GM19467 (cell line): ENCODE results near the gene HOXA10.

Experiments
- ATAC-seq: cut with Tn5 transposase; IDR thresholded peaks from one replicate; pipeline ENCODE4 v1.9.1; 2021; ENCODE audit warnings: mild to moderate bottlenecking, moderate library complexity; ENCODE audit not compliant: unreplicated experiment

Gene HOXA10

DNA sequence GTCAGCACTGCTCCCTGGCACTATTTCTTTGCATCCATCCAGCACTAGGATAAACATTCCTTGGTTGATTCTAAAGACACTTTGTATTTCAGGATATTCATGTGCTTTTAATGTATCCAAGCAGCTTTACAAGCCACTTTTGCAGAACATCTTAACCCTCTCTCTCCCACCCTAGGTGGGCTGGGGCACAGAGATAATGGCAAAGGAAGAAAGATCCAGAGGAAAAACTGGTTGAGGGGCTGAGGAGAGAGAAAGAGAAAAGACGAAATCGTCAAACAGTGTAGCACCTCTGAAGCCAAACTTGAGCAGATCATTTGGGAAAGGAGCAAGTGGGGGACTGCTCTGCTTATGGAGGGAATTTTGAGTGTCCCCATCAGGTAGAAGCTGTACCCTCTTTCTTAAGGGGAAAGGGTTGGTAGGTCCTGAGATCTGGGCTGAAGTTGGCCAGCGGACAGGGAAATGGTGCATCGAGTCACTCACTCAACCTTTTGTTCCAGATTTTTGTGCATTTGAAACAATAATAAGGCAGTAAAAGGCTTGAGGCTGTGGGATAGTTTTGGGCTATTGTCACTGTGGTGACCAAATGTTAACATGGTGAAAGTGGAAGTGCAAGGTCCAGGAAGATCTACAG, 30.0 kb upstream of the HOXA10 start:
- ATAC-seq = no peak

DNA sequence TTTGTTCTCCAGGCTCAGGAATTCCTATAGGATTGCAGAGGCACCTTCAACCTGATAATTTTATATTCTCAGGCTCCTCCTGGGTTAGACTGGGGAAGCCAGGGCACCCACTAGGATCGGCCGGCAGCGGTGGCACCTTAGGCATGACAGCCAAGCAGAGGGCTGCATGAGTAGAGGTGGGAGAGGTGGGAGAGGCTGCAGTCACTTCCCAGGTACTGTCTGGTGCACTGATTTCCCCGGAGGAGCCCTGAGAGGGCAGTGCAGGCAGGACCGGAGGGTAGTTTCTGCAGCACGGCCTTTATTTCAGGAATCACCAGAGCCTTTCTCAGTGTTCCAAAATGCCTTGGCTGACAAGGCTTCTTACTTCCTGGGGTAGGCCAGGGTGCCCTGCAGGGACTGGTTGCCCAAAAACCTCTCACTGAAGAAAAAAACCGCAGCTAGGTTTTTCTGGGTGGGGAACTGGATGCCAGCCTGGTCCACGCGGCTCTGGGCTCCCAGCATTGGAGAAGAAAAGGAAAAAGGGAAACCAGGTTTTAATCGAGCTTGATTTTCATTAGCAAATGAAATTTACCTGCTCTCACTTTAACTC, 29.3 kb upstream of the HOXA10 start:
- ATAC-seq = no peak

DNA sequence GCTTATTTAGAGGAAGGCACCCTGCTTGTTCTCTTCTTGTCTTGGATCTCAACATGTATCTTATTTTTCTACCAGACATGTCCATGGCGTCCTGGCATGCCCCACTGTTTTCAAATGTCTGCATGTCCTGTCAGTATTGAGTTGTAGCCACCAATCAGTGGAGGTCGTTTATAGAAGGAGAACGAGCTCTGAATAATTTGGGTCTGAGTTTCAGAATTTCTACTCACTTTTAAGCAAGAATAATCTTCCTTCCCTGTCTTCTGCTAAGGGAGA, 28.7 kb upstream of the HOXA10 start:
- no peak for ATAC-seq

DNA sequence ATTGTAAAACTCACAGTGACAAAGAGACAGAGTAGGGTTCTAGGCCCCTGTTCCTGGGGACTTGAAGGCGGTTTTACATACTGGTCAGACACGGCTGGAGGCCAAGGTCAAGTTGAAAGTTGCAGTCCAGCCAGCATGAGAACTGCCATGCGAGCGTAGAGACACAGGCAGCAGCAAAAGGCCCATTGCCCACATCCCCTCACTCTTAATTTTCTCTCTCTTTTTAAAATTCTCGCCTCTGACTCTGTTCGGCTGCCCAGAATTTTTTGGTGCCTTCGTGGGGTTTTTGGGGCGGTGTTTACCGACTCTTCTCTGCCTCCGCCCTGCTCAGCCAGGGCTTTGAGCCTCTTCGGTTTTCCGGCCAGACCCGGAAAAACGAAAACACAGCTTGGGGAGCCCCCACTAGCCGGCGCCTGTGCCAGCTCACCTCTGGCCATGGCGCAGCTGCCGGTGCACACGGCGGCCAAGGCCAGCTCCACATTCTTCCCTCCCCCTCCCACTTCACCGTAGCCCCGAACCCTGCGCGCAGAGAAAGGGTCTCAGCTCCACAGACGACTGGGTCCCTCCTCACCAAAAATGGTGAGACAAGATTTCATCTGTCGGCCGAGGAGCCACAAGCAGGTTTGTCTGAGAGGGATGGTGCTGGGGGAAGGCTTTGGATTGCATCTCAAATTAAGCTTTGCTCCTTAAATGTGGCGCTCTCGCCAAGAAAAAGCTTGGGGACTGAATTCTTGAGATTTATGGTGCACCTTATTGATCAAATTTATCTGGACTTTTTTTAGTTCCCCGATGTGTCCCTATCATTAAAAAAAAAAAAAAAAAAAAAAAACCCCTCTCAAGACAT, 28.1 kb upstream of the HOXA10 start:
- ATAC-seq = no peak

DNA sequence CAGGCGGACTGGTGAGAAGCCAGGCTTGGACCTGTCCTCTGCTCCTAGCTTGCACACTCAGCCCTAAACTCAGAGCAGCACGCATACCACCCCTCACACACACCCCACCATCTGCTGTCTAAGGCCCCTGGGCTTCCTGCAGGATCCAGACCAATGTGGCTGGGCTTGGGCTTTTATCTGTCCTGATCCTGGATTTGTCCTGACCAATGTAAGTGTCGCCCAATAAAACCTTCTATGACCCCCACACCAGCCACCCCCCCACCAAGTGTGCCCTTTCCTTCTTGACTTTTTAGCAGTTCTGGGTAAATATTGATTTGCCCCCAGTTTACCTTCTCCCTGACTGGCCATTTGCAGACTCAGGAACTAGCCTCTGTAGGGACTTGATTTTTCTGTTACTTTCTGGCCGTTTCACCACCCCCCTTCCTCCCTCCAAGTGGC, 27.5 kb upstream of the HOXA10 start:
- ATAC-seq = no peak

DNA sequence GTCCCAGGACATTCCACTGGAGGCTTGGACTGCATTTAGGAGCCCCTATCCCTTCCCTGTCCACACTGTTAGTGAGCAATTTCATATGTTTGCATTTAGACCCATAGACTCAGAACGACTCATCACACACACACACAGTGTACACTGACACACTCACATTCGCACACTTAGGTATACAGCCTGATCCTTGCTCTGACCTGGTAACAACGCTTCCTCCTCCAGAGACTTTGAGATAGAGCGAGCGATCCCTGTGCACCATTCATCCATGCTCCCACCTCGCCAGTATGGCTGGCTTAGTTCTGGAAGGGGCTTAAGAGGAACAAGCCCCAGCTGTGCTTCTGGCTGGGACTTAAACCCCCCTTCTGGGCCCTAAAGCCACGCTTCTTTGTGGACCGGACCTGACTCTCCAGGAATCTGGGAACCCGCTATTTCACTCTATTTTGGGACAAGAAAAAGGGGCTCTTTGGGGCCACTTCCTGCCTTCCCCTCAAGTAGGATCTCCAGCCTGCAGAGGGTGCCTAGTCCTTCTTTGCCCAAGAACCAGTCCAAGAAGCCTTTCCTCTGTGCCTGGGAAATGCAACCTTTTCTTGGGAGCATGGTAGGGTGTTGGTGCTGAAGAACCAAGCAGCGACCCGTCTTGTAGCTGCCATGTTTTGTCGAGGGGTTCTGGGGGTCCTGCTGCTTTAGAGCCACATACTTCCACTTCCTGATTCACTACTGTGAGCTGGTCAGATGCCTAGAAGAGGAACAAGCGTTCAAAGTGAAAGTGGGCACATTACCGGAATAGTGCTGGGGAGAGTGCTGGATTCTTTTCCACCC, 26.9 kb upstream of the HOXA10 start:
- ATAC-seq = no peak

DNA sequence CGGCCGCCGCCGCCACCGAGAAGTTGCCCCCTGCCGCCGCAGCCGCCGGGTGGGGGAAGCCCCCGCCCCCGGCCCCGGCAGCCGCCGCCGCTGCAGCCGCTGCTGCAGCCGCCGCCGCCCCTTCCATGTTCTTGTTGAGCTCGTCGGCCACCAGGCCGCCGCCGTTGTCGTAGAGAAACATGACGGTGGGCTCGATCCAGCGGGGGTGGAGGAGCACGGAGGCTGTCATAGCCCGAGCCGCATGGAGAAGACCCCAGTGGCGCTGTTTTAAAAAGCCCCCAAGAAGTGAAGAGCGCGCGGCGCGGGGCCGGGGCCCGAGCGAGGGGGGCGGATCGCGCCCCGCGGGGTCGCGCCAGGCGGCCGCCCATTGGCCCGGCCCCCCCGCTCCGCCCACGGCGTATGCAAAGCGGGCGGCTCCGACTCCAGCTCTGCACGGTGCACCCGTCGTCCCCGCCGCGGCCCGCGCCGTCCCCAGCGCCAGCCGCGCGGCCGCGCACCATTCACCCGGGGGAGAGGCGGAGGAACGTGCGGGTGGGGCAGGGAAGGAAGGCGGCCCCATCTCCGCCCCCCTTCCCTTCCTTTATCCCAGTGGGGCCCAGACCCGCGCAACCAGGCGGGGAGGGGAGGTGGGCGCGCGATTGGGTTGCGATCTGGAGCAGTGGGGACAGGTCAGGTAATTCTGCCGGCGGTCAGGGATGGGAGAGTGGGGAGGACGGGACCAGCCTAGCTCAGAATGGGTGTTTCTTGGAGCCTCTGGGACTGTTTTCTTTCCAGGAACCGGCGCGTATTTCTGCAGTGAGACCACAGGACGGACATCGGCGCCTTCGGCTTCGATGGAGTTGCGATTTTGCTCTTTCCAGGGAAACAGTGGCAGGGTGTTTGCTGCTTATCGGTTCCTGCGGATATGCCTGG, 26.0 kb upstream of the HOXA10 start, which contains the start of gene HOXA13:
HOXA13 (minus strand) TSS at position 243 of the 912 bp plus-strand sequence; CDS start at position 229, 14 bp downstream.
- ATAC-seq = no peak

DNA sequence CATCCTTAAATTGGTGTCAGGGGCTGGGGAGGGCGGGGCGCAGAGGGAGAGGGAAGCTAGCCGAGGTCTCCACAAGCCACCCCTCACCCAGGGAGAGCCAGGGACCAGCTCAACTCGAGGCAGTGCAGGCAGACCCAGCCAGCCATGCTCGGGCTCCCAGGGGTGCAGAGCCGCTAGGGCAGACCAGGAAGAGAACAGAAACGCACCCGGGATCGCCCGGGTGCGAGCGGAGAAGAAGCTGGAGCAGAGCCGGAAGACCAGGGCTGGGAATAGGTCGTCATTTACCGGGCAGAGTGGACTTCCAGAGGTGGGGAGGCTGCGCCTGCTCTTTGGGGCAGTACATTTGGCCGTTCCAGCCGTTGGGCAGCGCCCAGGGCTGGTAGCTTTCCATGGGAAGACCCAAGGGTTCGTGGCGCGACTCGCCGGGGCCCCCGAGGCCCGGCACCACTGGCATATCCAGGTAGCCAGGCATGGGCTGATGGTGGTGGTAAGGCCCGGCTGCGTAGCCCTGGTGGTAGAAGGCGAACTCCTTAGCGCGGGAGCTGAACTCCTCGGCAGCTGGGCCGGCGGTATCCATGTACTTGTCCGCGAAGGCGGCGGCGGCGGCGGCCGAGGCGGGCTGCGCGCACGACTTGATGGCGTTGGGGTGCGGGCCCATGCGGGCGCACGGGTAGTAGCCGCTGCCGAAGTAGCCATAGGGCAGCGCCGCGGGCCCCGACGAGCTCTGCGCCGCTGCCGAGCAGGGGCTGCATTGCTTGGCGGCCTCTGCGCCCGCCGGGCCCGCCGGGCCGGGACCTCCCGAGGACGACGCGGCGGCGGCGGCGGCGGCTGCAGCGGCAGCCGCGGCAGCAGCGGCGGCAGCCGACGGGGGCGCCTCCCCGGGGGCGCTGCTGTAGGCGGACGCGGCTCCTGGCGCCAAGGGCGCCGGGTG, 25.0 kb upstream of the HOXA10 start:
- no peak for ATAC-seq

DNA sequence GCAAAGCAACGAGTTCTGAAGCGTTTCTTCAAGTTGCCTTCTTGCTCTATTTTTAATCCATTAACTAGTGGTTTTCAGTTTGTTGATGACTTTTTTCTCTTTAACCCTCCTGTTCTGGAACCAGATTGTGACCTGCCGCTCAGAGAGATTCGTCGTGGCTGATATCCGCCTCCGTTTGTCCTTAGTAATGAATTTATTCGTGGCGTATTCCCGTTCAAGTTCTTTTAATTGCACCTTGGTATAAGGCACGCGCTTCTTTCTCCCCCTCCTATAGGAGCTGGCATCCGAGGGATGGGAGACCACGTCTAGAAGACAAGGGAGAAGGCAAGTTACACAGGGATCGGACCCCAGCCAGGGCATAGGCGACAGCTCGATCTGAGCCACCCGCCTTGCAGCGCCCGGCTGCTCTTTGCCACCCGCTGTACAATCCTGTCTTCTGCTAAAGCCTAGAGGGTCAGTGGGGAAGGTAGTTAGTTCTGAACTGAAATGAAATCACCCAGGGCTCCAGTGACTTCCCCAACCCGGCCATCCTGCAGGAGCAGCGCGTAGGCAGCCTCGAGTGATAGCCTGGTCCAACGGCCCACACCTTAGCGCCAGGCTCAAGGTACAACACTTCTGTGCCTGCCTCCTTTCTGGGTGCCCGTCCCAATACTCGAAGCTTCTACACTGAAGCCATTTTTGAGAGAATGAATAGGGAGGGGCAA, 24.2 kb upstream of the HOXA10 start:
- no peak for ATAC-seq

DNA sequence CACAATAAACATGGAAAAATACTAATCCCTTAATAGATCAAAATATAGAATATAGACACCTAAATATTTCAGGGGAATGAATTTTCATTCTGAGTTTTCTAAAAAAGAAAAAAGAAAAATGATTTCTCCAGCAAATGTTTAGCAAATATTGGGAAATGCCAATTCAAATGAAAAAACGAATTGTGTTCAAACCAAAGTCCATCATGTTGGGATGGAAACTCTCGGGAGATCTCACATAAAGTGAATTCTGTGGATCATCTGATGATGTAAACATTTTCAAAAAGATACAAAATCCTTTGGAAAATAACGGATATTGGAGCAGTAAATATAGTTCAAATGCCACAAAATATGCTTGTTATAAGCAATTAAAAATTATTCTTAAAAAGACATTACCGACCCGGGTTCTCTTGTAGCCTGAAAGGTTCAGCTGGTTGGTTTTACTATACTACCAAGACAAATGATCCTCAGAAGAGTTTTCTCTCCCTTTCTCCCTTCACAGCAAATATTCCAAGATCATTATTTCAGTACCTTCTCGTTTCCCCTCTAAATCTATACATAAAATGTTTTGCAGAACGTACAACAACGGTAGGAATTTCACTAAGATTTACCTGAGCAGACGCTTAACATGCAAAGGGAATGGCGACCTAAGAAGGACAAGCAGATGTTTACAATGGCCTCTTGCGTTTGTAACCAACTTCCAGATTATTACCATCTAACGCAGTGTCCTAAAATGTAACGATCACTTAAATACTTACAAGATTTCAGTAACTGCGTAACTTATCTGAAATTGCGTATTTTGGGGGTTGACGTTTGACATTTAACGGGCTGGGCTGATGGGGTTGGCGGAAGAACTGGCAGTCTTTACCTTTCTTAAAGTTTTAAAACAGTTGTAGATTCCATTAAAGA, 23.3 kb upstream of the HOXA10 start:
- ATAC-seq = no peak

DNA sequence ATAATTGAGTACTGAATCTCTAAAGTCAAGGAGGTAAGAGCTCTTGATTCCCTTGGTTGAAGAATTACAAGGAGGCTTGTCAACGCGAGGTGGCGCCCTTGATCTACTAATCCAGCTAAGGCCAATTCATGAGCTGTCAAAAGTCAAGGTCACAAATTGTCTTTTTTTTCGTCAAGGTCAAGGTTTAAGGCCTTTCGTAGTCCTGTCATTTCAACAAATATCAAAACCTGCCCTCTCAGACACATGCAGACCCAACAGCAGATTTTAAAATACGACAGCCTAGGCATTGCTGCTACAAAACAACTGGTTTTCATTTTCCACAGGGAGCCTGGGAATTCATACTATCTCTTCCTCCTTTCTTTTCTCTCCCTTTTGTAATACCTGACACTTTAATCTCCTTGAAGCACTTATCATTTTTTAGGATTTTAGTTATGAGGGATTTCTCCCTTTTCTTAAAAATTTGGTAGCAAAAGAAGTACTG, 22.2 kb upstream of the HOXA10 start:
- ATAC-seq = no peak

DNA sequence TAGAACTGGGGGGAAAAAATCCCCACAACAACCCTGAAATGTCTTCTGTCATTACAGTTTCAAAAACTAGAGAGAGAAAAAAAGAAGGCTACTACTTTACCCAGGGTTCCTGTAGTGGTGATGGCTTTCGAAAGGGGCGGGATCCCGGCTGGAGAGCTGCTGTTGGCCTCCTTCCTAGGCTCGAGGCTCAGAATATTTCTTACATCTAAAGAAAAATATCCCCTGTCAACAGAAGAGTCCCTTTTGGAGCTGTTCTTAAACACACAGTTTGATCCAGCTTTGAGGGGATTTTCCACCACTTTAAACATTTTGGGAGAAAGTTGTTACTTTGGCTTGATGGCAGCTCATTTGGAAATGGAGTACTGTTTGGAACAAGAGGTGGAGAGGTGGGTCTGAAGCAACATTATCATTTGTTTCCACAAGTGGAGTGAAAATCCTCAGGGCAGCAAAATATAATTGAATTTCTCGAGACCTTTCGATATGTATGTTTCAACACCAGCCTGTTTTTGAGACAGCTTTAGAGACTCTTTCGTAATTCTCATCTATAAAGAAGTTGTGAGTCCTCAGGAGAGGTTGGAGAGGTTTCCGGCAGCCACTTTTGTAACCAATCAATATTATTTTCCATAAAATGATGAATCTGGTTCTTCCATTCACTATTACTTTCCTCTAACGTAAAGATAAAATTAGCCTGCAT, 20.7 kb upstream of the HOXA10 start:
- no peak for ATAC-seq

DNA sequence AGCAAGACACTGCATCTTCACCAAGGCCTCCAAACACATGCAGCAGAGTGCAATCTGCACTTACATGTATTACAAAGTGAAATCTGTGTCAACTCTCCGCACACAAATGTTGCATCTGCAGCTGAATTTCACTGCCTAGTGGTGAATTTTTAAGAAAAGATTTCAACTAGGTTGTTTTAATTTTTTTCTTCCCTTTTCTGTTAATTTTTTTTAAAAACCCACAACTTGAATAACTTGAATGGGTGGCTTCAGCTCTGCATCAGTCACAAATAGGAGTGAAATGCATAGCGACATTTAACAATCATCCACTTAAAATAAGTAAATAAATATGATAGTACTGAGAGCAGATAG, 19.9 kb upstream of the HOXA10 start:
- no peak for ATAC-seq

DNA sequence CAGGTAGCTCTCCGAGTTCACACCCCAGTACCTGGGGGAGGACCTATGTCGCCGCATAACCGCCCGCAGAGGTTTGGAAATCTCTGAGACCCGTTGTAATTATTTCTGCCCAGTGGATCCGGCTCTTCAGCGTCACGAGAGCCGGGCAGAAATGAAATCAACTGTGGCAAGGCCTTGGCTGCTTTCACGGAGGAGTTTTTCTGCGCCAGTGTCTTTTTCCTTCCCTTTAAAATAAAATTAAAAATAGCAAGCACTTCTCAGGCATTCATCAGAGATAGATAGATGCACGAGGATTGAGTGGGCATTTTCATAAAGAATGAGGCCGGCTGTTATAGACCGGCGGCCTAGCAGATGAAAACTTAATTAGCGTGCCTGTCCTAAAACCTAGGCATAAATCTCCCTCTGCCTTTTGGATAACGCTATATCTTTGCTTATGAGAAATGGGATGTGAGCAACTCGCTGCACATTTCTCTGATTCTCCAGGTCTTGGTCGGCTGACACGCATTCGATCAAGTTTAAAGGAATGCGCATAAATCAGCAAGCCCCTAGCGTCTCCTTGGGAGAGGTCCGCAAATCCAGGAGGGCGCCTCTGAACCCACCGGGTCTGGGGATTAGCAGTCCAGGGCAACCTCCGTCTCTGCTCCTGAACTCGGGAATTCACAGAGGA, 19.3 kb upstream of the HOXA10 start:
- no peak for ATAC-seq

DNA sequence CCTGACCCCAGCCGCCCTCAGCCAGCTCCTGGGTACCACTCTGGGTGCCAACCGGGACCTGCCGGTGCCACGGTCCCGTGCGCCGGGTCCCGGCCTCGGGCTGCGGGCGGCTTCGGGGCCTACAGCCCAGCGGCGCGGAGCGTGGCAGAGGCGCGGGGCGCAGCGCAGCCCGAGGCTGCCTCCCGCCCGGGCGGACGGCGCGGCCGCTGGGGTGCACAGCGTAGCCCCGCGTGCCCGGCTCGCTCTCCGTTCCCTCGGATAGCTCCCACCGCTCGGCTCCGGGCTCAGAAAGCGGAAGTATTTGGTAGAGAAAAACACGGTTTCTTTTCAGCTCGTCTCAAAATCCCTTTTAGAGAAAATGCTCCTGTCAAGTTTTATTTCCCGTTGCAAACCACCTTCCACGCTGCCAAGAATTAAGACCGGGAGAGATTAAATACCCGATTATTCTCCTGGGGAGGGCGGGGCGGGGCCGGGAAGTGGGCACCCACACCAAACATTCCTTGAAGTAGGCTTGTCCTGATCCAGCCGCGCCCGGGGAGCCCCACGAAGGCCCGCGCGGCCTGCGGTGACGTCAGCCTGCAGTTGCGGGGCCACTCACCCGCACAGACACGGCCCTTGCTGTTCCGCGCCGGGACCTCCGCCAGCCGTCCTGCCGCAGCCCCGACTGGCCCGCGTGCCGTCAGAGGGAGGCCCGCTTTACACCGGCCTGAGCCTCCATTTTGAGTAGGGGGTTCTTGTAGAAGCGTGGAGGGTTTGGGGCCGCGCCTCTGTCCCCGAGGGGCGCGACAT, 18.6 kb upstream of the HOXA10 start:
- no peak for ATAC-seq
